Esophagus muscularis mucosa (tissue), 4 donors: Measurements from ENCODE around the gene KRTAP5-2. TPM values are rescaled to one million over a fixed set of nuclear protein-coding genes. Genes with fewer than 3 reads are reported as not detected.
"Not testable (repeated sequence)": the region's sequence is repeated elsewhere in the genome, so short reads cannot be mapped to it uniquely, and the experiment has no call there.

Experiments used
- DNase-seq: peaks from one replicate; pipeline ENCODE4 v3.0.0-alpha.2; 2017; ENCODE audit errors: extremely low spot score
- H3K27ac ChIP-seq, 4 donors: fragments of 200-600 bp; sonication (generic); replicated peaks in 1 of 4; 1 replicate in 3 of 4; 2 replicates in 1 of 4; pipeline ENCODE4 v1.5.1; 2016 to 2019; ENCODE audit warnings: mild to moderate bottlenecking in 1 of 4
- H3K27me3 ChIP-seq, 4 donors: fragments of 200-600 bp; sonication (generic); one replicate each; pipeline versions ENCODE4 v1.5.1 to v1.6.0; 2016 to 2019
- H3K36me3 ChIP-seq, 4 donors: fragments of 200-600 bp; sonication (generic); one replicate each; pipeline ENCODE4 v1.5.1; 2016 to 2019
- H3K4me1 ChIP-seq, 4 donors: fragments of 200-600 bp; sonication (generic); one replicate each; pipeline ENCODE4 v1.5.1; 2016 to 2019
- H3K4me3 ChIP-seq, 4 donors: fragments of 200-600 bp; sonication (generic); 1 replicate in 2 of 4; 2 replicates in 2 of 4; pipeline ENCODE4 v1.5.1; 2016 to 2019; ENCODE audit warnings: mild to moderate bottlenecking in 4 of 4, moderate library complexity in 1 of 4
- H3K9me3 ChIP-seq, 4 donors: fragments of 200-600 bp; sonication (generic); 1 replicate in 3 of 4; 2 replicates in 1 of 4; pipeline ENCODE4 v1.5.1; 2016 to 2019
- CTCF ChIP-seq, 3 experiments: fragments of 200-600 bp in 2 of 3; fragments of 450-650 bp in 1 of 3; sonication (generic) in 2 of 3; IDR thresholded peaks; one replicate each; pipeline ENCODE4 v1.5.1; 2017 to 2019; ENCODE audit warnings: antibody characterized with exemption in 3 of 3, mild to moderate bottlenecking in 2 of 3, moderate library complexity in 1 of 3
- EP300 ChIP-seq: sonication (generic); formaldehyde crosslinking; IDR thresholded peaks from one replicate; pipeline ENCODE4 v1.6.1; 2017; ENCODE audit warnings: antibody characterized with exemption
- POLR2A ChIP-seq: fragments of 450-650 bp; IDR thresholded peaks from one replicate; pipeline ENCODE4 v1.6.1; 2017; ENCODE audit warnings: antibody characterized with exemption, moderate library complexity, mild to moderate bottlenecking, low read depth
- POLR2AphosphoS5 ChIP-seq, 2 donors: sonication (generic); formaldehyde crosslinking; IDR thresholded peaks; one replicate each; pipeline ENCODE4 v1.6.1; 2017; ENCODE audit warnings: antibody characterized with exemption in 2 of 2
- WGBS: methylation state at CpG from one replicate; pipeline ENCODE4 v1.1.5; 2018; 5-methylcytosine and 5-hydroxymethylcytosine counted together
- intact Hi-C: fragments of 100-400 bp; cut with DNase I; formaldehyde crosslinking; loops from one replicate; pipeline ENCODE4 v1.15.1; 2023
- total RNA-seq, 4 donors: library from RNA; depleted of rRNA; stranded (reverse); fragments of >200 nt; gene quantifications; one replicate each; pipeline versions ENCODE4 v1.1.0 to v1.2.1, GENCODE V29; 2016

Gene KRTAP5-2
- total RNA-seq, 4 donors from 2014 or later: not detected

- Histone ChIP-seq H3K36me3 (no peaks in the 10 kb centered on the region), H3K27me3 (peaks cover 0 to 4% (median 0%) of the 10 kb centered on the region in 4 donors), H3K4me1 (no peaks in the 10 kb centered on the region), H3K9me3 (peaks cover 0 to 10% (median 4%) of the 10 kb centered on the region in 4 donors), H3K4me3 (no peak overlapping the region), H3K27ac (no peak overlapping the region)
- DNase-seq: no peak
- TF ChIP-seq EP300 (no peak), POLR2AphosphoS5 (IDR thresholded peaks at IDR 0.05) (no peak), CTCF (IDR thresholded peaks at IDR 0.05) (no peak), POLR2A (no peak)
- intact Hi-C loops: no loop called here
- WGBS: 82% methylated on average over 9 of the region's 9 CpGs
These were observed 16.1 kb downstream of the KRTAP5-2 start for GRCh38 chr11:1581976-1582375.

- peaks cover 0 to 6% (median 2%) of the 10 kb centered on the region in 4 donors for H3K27me3 ChIP-seq
- H3K4me1 ChIP-seq: peaks cover 20 to 28% (median 26%) of the 10 kb centered on the region in 4 donors
- peaks cover 0 to 10% (median 4%) of the 10 kb centered on the region in 4 donors for H3K9me3 ChIP-seq
- intact Hi-C loops: no loop called here
- H3K4me3 ChIP-seq: no peak overlapping the region
- no peak for DNase-seq
- no peak for TF ChIP-seq POLR2AphosphoS5 (IDR thresholded peaks at IDR 0.05)
- no peak for TF ChIP-seq CTCF (IDR thresholded peaks at IDR 0.05)
- TF ChIP-seq POLR2A: no peak
- TF ChIP-seq EP300: no peak
- no peaks in the 10 kb centered on the region for H3K36me3 ChIP-seq
- WGBS: 82% methylated on average over 6 of the region's 6 CpGs
- no peak overlapping the region for H3K27ac ChIP-seq
These were observed 21.3 kb downstream of the KRTAP5-2 start for GRCh38 chr11:1576825-1577224.

- Histone ChIP-seq H3K9me3 (peaks cover 0 to 10% (median 4%) of the 10 kb centered on the region in 4 donors), H3K4me1 (peaks cover 27 to 37% (median 34%) of the 10 kb centered on the region in 4 donors), H3K27me3 (peaks cover 0 to 11% (median 2%) of the 10 kb centered on the region in 4 donors)
- H3K4me3 ChIP-seq, H3K27ac ChIP-seq, intact Hi-C loops, DNase-seq, H3K36me3 ChIP-seq: not testable (repeated sequence)
- 88% methylated on average over 16 of the region's 16 CpGs for WGBS
These were observed 22.3 kb downstream of the KRTAP5-2 start for GRCh38 chr11:1575756-1576155.

GRCh38 chr11:1574933-1575242 lies 23.2 kb downstream of the KRTAP5-2 start:
- Histone ChIP-seq H3K36me3 (no peaks in the 10 kb centered on the region), H3K27me3 (peaks cover 0 to 11% (median 2%) of the 10 kb centered on the region in 4 donors), H3K9me3 (peaks cover 0 to 10% (median 4%) of the 10 kb centered on the region in 4 donors), H3K4me3 (peak overlapping the region in 1 of 4 donors; percentile 53), H3K27ac (peak overlapping the region in 1 of 4 donors; percentile 80), H3K4me1 (peaks cover 35 to 45% (median 43%) of the 10 kb centered on the region in 4 donors)
- intact Hi-C loops: loop anchor here (1.0 kb wide), 1 partner anchor 29 kb away; no protein-coding TSS in a partner anchor
- TF ChIP-seq EP300 (no peak), POLR2A (no peak), CTCF (IDR thresholded peaks at IDR 0.05) (no peak), POLR2AphosphoS5 (IDR thresholded peaks at IDR 0.05) (no peak)
- DNase-seq: no peak
- WGBS: 22% methylated on average over 7 of the region's 7 CpGs

GRCh38 chr11:1574238-1574932 lies 23.7 kb downstream of the KRTAP5-2 start:
- Histone ChIP-seq H3K9me3 (peaks cover 0 to 10% (median 4%) of the 10 kb centered on the region in 4 donors), H3K4me1 (peaks cover 38 to 50% (median 48%) of the 10 kb centered on the region in 4 donors), H3K27ac (peak overlapping the region; percentile 79 to 87 (median 81)), H3K36me3 (no peaks in the 10 kb centered on the region), H3K27me3 (peaks cover 0 to 11% (median 2%) of the 10 kb centered on the region in 4 donors), H3K4me3 (peak overlapping the region; percentile 48 to 85 (median 53))
- 0% methylated on average over 4 of the region's 64 CpGs for WGBS
- TF ChIP-seq CTCF (IDR thresholded peaks at IDR 0.05) (peak; percentile 87 to 96 (median 95)), POLR2A (no peak)
- intact Hi-C loops: loop anchor here (1.0 kb wide), 1 partner anchor 28 kb away; no protein-coding TSS in a partner anchor
- no peak for DNase-seq
